DOHH2 (cell line): ENCODE results near the gene CEP112.

ENCODE experiments used
- H3F3A ChIP-seq: fragments of 200-600 bp; sonication (generic), shearing (Covaris generic); 2 replicates; pipeline ENCODE4 v1.6.0; 2016; ENCODE audit warnings: antibody characterized with exemption, mild to moderate bottlenecking; ENCODE audit not compliant: control insufficient read depth, insufficient read depth
- H3K27ac ChIP-seq: fragments of 200-600 bp; sonication (generic); 2 replicates; pipeline ENCODE4 v1.5.1; 2014; ENCODE audit warnings: low read depth, mild to moderate bottlenecking, low read length, moderate library complexity
- H3K27me3 ChIP-seq: fragments of 200-600 bp; sonication (generic); 2 replicates; pipeline ENCODE4 v1.6.1; 2014; ENCODE audit warnings: mild to moderate bottlenecking, low read length, mixed read lengths; ENCODE audit not compliant: control insufficient read depth
- H3K36me3 ChIP-seq: fragments of 200-600 bp; sonication (generic); 2 replicates; pipeline ENCODE4 v1.6.1; 2014; ENCODE audit warnings: mild to moderate bottlenecking, low read length, moderate library complexity, mixed read lengths; ENCODE audit not compliant: control insufficient read depth
- H3K4me1 ChIP-seq: fragments of 200-600 bp; sonication (generic); 2 replicates; pipeline ENCODE4 v1.6.1; 2014; ENCODE audit warnings: mild to moderate bottlenecking, low read length, mixed read lengths; ENCODE audit not compliant: control insufficient read depth
- H3K4me2 ChIP-seq: fragments of 200-600 bp; sonication (generic); 2 replicates; pipeline ENCODE4 v1.6.0; 2014; ENCODE audit warnings: mild to moderate bottlenecking, low read length, moderate library complexity
- H3K4me3 ChIP-seq: fragments of 200-600 bp; sonication (generic); 2 replicates; pipeline ENCODE4 v1.5.1; 2014; ENCODE audit warnings: mild to moderate bottlenecking, low read length, mixed read lengths
- H3K79me2 ChIP-seq: fragments of 200-600 bp; sonication (generic); 2 replicates; pipeline ENCODE4 v1.6.1; 2014; ENCODE audit warnings: mild to moderate bottlenecking, low read length, mixed read lengths; ENCODE audit not compliant: control insufficient read depth
- H3K9me2 ChIP-seq: fragments of 200-600 bp; sonication (generic); replicated peaks from 2 replicates; pipeline ENCODE4 v1.6.1; 2014; ENCODE audit warnings: mild to moderate bottlenecking, low read length, mixed read lengths; ENCODE audit not compliant: control insufficient read depth
- H3K9me3 ChIP-seq: fragments of 200-600 bp; sonication (generic); 2 replicates; pipeline ENCODE4 v1.6.1; 2014; ENCODE audit warnings: antibody characterized with exemption, low read length, mixed read lengths; ENCODE audit not compliant: control insufficient read depth, insufficient read depth
- H4K20me1 ChIP-seq: fragments of 200-600 bp; sonication (generic); 2 replicates; pipeline ENCODE4 v1.6.0; 2014; ENCODE audit warnings: low read depth, mild to moderate bottlenecking, antibody characterized with exemption, low read length, moderate library complexity; ENCODE audit not compliant: control insufficient read depth, insufficient read depth
- EZH2phosphoT487 ChIP-seq: fragments of 200-600 bp; sonication (generic); IDR thresholded peaks from 2 replicates; pipeline ENCODE4 v1.6.1; 2017; ENCODE audit warnings: borderline replicate concordance, mild to moderate bottlenecking, antibody characterized with exemption, low read length, moderate library complexity, mixed read lengths
- TF ChIP-seq, protein P1 (sequence below): fragments of 200-600 bp; sonication (generic); IDR thresholded peaks from one replicate; pipeline ENCODE4 v1.5.1; 2014; ENCODE audit warnings: antibody characterized with exemption, mild to moderate bottlenecking, low read depth, low read length; ENCODE audit not compliant: poor library complexity, severe bottlenecking

Gene CEP112

DNA sequence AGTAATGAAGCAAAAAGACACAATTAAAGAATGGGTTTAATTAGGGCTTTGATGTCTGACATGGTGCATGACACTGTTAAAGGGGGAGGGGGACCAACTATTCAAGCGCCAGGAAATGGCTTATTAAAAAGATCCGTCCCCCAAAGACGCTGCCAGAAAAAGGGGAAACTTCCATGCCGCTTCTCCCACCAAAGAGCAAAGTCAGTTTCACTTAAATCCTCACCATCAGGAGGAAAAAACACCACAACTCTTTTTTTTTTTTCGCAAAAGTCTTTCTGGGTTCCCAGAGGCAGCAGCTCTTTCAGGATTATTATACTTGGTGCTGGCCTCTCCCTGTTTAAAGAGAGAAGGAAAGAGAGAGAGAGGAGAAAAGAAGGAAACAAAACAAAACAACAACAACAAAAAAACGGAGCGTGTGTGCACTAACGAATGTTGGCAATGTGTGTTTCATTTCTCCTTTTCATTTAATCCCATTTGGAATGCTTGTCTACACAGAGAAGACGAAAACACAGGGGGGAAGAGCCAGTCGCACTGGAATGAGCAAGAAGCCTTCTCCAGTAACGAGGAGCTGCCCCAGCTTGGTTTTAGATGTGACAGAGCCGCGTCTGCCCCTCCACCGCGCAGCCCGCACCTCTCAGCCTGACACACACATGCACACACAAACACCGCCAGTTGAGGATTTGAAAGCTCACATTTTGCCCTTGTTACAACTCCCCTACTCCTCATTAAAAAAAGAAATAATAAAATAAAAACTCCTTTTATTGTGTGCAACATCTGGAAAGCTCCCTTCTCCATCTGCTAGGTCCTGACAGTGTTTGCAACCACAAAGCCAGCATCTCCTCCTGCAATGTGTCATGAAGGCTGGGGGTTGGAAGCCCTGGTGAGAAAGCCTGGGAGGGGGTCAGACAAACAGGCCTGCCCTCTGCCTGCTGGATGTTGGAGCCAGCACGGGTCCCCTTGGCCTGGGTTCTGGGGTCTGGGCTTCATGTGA, 597.8 kb downstream of the CEP112 start:
- Histone ChIP-seq H3F3A (no peaks in the 10 kb centered on the region), H3K4me3 (no peak overlapping the region), H4K20me1 (no peaks in the 10 kb centered on the region), H3K9me3 (no peaks in the 10 kb centered on the region), H3K27me3 (no peaks in the 10 kb centered on the region), H3K4me2 (no peak overlapping the region), H3K36me3 (no peaks in the 10 kb centered on the region), H3K4me1 (no peaks in the 10 kb centered on the region), H3K79me2 (no peaks in the 10 kb centered on the region), H3K27ac (no peak overlapping the region), H3K9me2 (no peaks in the 10 kb centered on the region)
- TF ChIP-seq, protein P1, sequence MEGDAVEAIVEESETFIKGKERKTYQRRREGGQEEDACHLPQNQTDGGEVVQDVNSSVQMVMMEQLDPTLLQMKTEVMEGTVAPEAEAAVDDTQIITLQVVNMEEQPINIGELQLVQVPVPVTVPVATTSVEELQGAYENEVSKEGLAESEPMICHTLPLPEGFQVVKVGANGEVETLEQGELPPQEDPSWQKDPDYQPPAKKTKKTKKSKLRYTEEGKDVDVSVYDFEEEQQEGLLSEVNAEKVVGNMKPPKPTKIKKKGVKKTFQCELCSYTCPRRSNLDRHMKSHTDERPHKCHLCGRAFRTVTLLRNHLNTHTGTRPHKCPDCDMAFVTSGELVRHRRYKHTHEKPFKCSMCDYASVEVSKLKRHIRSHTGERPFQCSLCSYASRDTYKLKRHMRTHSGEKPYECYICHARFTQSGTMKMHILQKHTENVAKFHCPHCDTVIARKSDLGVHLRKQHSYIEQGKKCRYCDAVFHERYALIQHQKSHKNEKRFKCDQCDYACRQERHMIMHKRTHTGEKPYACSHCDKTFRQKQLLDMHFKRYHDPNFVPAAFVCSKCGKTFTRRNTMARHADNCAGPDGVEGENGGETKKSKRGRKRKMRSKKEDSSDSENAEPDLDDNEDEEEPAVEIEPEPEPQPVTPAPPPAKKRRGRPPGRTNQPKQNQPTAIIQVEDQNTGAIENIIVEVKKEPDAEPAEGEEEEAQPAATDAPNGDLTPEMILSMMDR: no peak
- no peak for TF ChIP-seq EZH2phosphoT487

DNA sequence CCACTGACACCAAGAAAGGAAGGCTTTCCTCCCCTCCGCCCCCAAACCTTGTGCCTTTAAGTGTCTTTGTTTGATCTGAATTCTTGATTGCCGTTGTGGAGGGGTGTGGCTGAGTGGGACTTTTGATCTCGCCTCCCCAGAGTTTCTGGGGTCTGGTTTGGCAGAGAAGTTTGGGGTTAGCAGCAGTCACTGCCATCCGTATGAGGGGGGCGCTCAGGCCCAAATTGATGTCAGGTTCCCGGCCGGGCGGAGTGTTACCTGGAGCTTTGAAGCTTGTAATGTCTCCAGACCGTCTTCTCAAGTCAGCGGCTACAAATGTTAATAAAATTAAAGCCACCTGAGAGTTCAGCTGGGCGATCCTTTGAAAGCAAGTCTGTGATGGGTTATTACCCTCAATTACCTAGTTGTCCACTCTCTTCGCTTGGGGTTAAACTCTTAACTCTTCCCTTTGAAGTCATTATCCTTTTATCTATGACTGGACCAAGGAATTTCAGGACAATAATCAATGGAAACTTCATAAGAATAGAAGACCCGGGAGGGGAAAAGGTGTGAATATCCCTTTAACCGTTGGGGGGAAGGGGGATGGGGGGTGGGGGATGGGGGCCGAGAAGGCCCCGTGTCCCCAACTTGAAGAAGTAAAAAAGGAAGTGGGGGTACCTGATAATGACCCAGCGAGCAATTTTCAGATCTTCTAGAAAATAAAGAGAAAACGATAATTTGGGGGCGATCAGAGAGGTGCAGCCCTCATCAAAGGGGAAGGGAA, 598.7 kb downstream of the CEP112 start:
- Histone ChIP-seq H3K27ac (no peak overlapping the region), H3K9me3 (no peaks in the 10 kb centered on the region), H3K4me1 (no peaks in the 10 kb centered on the region), H3F3A (no peaks in the 10 kb centered on the region), H4K20me1 (no peaks in the 10 kb centered on the region), H3K4me2 (no peak overlapping the region), H3K79me2 (no peaks in the 10 kb centered on the region), H3K27me3 (no peaks in the 10 kb centered on the region), H3K4me3 (no peak overlapping the region), H3K9me2 (no peaks in the 10 kb centered on the region), H3K36me3 (no peaks in the 10 kb centered on the region)
- TF ChIP-seq, protein P1: no peak
- no peak for TF ChIP-seq EZH2phosphoT487

DNA sequence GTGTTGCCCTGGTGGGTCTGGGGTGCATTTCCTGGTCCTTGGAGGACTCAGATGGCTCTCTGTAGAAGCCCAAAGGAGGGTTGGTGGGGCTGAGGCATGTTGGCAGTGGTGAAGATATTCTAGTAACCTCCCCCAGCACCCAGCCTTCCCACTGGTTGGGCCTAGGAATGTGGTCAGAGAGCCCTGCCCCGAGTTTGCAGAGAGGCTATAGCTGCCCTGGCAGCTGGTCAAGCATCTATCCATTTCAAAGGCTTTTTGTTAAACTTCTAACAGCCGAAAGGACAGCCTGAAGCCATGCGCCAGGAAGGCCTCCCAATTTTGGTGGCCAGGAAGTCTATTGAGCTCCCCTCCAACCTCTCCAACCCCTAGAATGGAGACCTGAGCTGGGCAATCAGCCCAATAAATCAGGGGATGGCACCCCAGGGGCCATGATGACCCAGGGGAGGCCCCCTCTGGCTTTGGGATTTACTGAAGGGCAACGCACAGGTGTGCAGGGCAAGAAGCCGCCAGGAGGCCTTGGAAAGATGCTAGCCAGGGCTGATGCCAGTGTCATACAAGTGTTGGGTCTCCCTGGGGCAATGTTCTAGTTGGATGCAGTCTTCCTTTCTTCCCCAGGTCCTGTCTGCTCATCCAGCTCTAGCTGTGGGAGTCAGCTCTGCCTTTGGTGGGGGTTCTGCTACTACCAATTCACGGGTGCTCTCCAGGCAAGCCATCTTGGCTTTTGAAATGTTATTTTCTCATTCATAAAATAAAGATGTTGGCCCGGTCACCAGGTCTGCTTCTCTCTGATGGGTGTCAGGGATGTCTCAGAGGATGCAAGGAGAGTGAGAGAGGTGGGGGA, 599.6 kb downstream of the CEP112 start:
- Histone ChIP-seq H3K9me2 (no peaks in the 10 kb centered on the region), H3K27ac (no peak overlapping the region), H3K27me3 (no peaks in the 10 kb centered on the region), H3F3A (no peaks in the 10 kb centered on the region), H4K20me1 (no peaks in the 10 kb centered on the region), H3K4me1 (no peaks in the 10 kb centered on the region), H3K36me3 (no peaks in the 10 kb centered on the region), H3K79me2 (no peaks in the 10 kb centered on the region), H3K4me3 (no peak overlapping the region), H3K4me2 (no peak overlapping the region), H3K9me3 (no peaks in the 10 kb centered on the region)
- no peak for TF ChIP-seq EZH2phosphoT487
- TF ChIP-seq, protein P1: no peak
